ENCODE data around the gene FYB2. TPM values are rescaled to one million over a fixed set of nuclear protein-coding genes. Genes with fewer than 3 reads are reported as not detected.

Gene FYB2, protein sequence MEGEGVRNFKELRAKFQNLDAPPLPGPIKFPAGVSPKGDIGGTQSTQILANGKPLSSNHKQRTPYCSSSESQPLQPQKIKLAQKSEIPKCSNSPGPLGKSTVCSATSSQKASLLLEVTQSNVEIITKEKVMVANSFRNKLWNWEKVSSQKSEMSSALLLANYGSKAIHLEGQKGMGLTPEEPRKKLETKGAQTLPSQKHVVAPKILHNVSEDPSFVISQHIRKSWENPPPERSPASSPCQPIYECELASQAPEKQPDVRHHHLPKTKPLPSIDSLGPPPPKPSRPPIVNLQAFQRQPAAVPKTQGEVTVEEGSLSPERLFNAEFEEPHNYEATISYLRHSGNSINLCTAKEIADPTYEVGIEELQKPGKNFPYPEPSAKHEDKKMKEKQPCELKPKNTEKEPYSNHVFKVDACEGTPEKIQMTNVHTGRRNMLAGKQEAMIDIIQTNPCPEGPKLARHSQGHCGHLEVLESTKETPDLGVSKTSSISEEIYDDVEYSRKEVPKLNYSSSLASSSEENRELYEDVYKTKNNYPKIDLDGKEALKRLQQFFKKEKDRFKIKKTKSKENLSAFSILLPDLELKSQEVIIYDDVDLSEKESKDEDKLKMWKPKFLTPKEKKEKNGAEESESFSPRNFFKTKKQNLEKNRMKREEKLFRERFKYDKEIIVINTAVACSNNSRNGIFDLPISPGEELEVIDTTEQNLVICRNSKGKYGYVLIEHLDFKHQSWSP
- under 0.01 TPM in 1 of 2 replicates, not detected in the other for total RNA-seq

DNA sequence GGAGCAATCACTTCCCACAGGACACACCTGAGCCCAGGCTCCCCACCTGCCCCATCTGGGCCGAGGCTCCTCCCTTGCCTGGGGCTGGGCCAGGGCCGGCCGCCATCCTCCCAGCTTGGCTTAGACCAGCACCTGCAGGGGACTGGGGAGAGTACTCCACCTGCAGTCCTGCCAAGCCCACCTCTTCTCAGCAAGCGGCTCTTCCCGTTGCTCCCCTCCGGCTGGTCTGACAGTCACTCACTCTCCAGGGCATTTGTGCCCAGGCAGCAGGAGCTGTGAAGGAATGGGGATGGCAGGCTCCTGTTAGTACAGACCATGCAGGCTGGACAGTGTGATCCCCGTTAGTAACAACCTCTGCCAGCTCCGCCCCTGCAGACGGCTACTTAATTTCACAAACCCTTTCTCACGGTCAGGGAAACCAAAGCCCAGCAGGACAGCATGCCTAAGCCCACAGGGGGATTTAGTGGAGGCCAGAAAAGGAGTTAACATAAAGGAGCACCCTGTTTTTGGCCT lies at the start of gene FYB2:
Gene FYB2, minus strand, starts transcription at position 18 of the 513 bp plus-strand sequence. CDS start 114 bp downstream, outside the sequence.

DNA sequence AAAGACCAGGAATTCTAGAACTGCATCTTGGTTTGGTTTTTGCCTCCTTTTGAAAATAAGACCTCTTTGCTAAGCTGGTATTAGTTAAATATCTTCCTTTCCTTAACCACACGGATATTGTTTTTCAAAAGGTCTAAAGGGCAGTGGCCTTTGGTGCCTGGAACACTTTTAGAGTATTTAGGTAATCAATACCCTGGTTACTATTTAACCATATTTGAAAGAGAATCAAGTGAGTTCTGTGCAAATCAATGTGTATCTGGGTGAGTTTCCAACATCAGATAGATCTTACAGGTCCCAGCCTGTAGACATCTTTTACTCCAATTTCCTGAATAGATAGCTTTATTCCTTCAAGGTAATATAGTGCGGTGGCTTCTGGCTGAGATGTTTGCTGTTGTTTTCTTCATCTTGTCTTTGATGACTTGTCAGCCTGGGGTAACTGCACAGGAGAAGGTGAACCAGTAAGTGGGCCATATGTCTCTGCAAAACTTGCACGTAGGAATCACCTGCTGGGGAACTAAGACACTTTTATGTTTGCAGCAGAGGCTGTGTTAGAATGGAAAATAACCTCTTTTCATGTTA lies 35.4 kb upstream of the FYB2 start, which contains the start of gene C8A:
Gene C8A, plus strand, starts transcription at position 277 of the 579 bp plus-strand sequence. Its CDS starts 105 bp downstream, at position 382.

Other genes with a start within 250 kb of the FYB2 start
- gene PLPP3, start 239.8 kb downstream of the FYB2 start, total RNA-seq, result 840 and 851 TPM in 2 replicates
- 2.2 and 2.6 TPM in 2 replicates for gene PRKAA2, start 174.1 kb downstream of the FYB2 start, total RNA-seq
- gene C8A, start 35.4 kb upstream of the FYB2 start, total RNA-seq, result not detected in 2 replicates
- gene C8B, start 146.6 kb upstream of the FYB2 start, total RNA-seq, result not detected in 2 replicates

Data from hair follicle dermal papilla cell (primary cell).